ENCODE measurements around the gene VWA2.

GRCh38 chr10:114320249-114321116 is 81.4 kb downstream of the VWA2 start:
- TF ChIP-seq CTCF (IDR thresholded peaks at IDR 0.05) (no peak), POLR2AphosphoS5 (IDR thresholded peaks at IDR 0.05) (peak; percentile 18), POLR2A (IDR thresholded peaks at IDR 0.05) (peak; percentile 45)

Measured in prostate gland (tissue), 2 donors.